ENCODE measurements around the gene MAML2. TPM values are rescaled to one million over a fixed set of nuclear protein-coding genes. Genes with fewer than 3 reads are reported as not detected.

MAML2 gene
- total and polyA plus RNA-seq, 8 donors = 2.4 to 11.8 (median 4.1) TPM

DNA sequence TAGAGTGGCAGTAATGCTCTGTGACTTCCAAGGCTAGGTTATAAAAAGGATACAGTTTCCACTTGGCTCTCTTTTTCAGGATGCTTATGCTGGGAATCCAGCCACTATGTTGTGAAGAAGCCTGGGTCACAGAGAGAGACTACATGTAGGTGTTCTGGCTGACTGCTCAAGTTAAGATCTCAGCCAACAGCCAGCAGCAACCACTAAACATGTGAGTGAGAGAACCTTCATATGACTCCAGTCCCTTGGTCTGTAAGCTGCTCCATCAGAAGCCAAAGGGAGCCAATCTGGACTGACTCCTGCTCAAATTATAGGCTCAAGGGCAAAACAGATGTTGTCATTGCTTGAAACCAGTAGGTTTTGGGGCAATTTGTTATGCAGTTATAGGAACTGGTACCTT, 162.7 kb downstream of the MAML2 start:
- TF ChIP-seq, protein P1, sequence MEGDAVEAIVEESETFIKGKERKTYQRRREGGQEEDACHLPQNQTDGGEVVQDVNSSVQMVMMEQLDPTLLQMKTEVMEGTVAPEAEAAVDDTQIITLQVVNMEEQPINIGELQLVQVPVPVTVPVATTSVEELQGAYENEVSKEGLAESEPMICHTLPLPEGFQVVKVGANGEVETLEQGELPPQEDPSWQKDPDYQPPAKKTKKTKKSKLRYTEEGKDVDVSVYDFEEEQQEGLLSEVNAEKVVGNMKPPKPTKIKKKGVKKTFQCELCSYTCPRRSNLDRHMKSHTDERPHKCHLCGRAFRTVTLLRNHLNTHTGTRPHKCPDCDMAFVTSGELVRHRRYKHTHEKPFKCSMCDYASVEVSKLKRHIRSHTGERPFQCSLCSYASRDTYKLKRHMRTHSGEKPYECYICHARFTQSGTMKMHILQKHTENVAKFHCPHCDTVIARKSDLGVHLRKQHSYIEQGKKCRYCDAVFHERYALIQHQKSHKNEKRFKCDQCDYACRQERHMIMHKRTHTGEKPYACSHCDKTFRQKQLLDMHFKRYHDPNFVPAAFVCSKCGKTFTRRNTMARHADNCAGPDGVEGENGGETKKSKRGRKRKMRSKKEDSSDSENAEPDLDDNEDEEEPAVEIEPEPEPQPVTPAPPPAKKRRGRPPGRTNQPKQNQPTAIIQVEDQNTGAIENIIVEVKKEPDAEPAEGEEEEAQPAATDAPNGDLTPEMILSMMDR (IDR thresholded peaks at IDR 0.05) = no peak

DNA sequence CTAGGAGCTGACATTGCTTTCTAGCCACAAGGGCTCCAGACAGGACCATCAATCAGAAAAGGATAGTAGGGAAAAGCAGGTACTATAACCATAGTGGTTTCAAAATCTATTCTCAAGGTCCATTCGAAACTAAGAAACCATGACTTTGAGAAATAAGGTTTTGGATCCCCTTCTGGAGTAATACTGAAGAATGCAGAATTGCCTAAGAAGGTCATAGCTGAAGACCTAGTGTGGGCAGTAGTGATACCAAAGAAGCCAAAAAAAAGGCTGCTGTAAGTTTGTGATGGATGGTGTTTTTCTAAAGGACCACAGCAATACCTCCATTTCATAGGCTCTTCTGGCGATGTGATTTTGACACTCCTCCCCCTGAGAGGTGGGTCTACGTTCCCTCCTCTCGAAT, 163.1 kb downstream of the MAML2 start:
- FAIRE-seq = no peak
- WGBS, 2 donors = 68 to 83% methylated on average over 4 of the region's 4 CpGs
- H3K4me3 ChIP-seq = no peak overlapping the region
- intact Hi-C loops (cut with DNase I) = no loop called here
- TF ChIP-seq, protein P1 (IDR thresholded peaks at IDR 0.05) = no peak
- no peaks in the 10 kb centered on the region for H3K36me3 ChIP-seq
- H3K27ac ChIP-seq = no peak overlapping the region
- no peak for ATAC-seq
- no peaks in the 10 kb centered on the region for H3K9me3 ChIP-seq
- H3K4me1 ChIP-seq = no peaks in the 10 kb centered on the region
- no peaks in the 10 kb centered on the region for H3K27me3 ChIP-seq
- no peak for DNase-seq

More for the DNA sequence above, 162.7 kb downstream of the MAML2 start:
- H3K36me3 ChIP-seq = no peaks in the 10 kb centered on the region
- intact Hi-C loops (cut with DNase I) = no loop called here
- no peaks in the 10 kb centered on the region for H3K9me3 ChIP-seq
- ATAC-seq (no peak), DNase-seq (no peak), FAIRE-seq (no peak)
- no peak overlapping the region for H3K4me3 ChIP-seq
- no peaks in the 10 kb centered on the region for H3K4me1 ChIP-seq
- H3K27me3 ChIP-seq = no peaks in the 10 kb centered on the region
- H3K27ac ChIP-seq = no peak overlapping the region

DNA sequence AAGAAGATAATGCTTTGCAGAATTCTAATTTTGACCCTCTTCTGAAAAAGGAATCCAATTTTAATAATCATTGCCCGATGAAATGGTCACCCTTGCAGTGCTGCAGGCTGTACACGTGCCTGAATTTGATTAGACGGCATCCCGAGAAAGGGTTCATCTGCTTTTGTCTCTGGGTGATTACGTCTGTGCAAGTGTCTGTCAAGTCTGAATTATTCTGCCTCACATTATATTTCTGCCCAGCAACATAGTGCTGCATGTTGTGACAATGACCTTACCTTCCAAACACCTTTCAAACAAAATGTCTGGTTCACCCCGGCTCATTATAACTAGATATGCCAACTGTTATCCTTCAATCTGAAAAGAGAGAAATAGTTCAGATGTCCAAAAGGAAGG, 164.1 kb downstream of the MAML2 start:
- WGBS, 2 donors = 73 to 81% methylated on average over 6 of the region's 6 CpGs
- ATAC-seq = no peak
- no peak overlapping the region for H3K27ac ChIP-seq
- H3K27me3 ChIP-seq = no peaks in the 10 kb centered on the region
- DNase-seq = no peak
- H3K4me1 ChIP-seq = no peaks in the 10 kb centered on the region
- no peaks in the 10 kb centered on the region for H3K36me3 ChIP-seq
- TF ChIP-seq, protein P1 (IDR thresholded peaks at IDR 0.05) = no peak
- no peak overlapping the region for H3K4me3 ChIP-seq
- intact Hi-C loops (cut with DNase I) = no loop called here
- H3K9me3 ChIP-seq = no peaks in the 10 kb centered on the region
- no peak for FAIRE-seq

DNA sequence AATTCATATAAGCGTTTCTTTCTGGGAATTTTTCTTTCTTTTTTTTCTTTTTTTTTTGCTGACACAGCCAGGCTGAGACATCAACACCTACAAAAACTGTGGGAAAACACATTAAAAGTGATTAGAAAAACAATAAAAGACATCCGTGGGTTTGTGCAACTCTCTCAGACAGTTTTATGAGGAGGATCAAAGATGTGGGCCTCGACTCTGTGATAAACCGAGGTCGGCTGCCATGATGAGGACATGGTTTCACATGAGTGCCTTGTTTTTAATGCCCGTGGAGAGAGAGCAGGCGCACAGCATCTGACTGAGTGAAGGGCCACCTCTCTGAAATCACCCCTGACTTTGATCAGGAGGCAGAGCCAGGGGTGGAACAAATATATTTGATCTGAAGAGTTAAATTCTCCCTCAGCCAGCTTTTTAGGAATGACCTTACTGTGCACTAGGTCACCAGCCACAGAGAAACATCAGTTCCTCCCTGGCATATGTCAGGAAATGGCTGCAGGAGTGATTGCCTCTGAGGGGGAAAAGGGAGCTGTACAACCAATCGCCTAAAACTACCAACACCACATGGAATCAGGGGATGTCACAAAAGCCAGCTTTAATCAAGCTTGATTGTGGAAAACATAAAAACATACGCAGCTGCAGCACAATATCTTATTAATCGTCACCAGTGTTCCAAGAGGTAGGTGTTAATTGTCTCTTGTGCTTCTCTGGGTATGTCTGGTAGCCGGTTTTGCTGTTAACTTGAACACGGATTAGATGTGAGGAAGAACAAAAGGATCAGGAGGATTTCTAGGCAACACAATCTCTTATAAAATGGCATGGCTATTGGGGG, 164.7 kb downstream of the MAML2 start:
- TF ChIP-seq, protein P1 (IDR thresholded peaks at IDR 0.05) = no peak
- intact Hi-C loops (cut with DNase I) = no loop called here

DNA sequence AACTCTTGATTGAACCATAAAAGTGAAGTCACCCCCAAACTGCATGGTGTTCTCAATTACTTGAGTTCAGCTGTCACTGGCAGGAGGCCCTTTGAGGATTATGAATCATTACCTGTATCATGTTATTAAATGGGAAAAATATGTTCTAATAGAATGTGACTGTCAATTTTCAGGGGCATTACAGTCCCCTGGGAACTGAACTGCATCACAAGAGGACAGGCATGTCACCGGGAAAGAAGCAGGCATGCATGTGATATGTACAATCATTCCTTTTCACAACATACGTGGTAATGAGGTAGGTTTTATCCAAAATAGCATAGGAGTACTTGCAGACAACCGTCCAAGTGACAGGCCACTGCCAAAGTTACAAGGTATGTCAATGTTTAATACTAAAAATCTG, 165.8 kb downstream of the MAML2 start:
- Histone ChIP-seq H3K27me3 (no peaks in the 10 kb centered on the region), H3K9me3 (no peaks in the 10 kb centered on the region), H3K36me3 (no peaks in the 10 kb centered on the region), H3K27ac (no peak overlapping the region), H3K4me3 (no peak overlapping the region), H3K4me1 (no peaks in the 10 kb centered on the region)
- FAIRE-seq = no peak
- no peak for DNase-seq
- intact Hi-C loops (cut with DNase I) = no loop called here
- TF ChIP-seq, protein P1 (IDR thresholded peaks at IDR 0.05) = no peak
- ATAC-seq = no peak
- WGBS, 2 donors = 48 to 74% methylated on average over 3 of the region's 3 CpGs

More for the DNA sequence above, 164.7 kb downstream of the MAML2 start:
- Histone ChIP-seq H3K9me3 (no peaks in the 10 kb centered on the region), H3K4me1 (no peaks in the 10 kb centered on the region), H3K4me3 (no peak overlapping the region), H3K36me3 (no peaks in the 10 kb centered on the region), H3K27ac (no peak overlapping the region), H3K27me3 (no peaks in the 10 kb centered on the region)
- DNase-seq (no peak), ATAC-seq (no peak), FAIRE-seq (no peak)
- WGBS, 2 donors = 63 to 76% methylated on average over 12 of the region's 12 CpGs

Measured in pancreas (tissue), 10 donors.